HG03066 (cell line): ENCODE results near the gene ARRDC3.
"Not testable (repeated sequence)": the region's sequence is repeated elsewhere in the genome, so short reads cannot be mapped to it uniquely, and the experiment has no call there.

Experiments used
- ATAC-seq: cut with Tn5 transposase; IDR thresholded peaks from one replicate; pipeline ENCODE4 v1.9.1; 2021; ENCODE audit warnings: low read depth; ENCODE audit not compliant: unreplicated experiment

The ARRDC3 gene

GRCh38 chr5:91383027-91383955 is at the start of gene ARRDC3:
Gene ARRDC3 (minus strand): TSS chr5:91383317. CDS start chr5:91383092, 225 bp downstream.
- peak; percentile 44 for ATAC-seq

GRCh38 chr5:91430949-91431348 is 47.8 kb upstream of the ARRDC3 start:
- ATAC-seq = no peak

DNA sequence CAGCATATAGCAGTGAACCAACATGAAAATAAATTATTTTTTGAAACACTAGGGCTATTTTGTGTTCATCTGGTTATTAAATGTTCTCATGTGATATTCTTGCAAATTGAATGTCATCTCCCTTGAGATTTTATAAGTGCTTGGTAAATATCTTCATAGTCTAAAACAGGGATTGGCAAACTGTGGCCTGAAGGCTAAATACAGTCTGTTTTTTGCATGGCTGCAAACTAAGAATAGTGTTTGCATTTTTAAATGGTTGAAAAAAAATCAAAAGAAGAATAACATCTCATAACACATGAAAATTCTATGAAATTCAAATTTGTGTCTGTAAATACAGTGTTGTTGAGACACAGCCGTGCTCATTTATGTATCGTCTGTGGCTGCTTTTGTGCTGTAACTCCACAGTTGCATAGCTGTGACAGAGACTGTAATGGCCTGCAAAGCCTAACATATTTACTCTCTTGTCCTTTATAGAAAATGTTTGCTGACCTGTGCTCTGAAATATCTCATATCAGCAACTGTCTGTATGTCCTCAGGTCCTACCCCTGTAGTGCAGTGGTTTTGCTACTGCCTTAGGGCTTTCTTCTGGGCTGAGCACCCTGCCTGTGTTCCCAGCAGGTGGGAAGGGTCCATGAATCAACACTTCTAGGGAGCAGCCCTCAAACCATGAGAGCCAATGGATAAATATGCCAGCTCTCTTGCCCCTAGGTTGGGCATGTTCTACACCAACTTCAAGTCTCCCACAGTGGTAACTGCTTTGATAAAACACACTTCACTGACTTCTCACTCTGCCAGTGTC is 41.7 kb upstream of the ARRDC3 start:
- no peak for ATAC-seq

DNA sequence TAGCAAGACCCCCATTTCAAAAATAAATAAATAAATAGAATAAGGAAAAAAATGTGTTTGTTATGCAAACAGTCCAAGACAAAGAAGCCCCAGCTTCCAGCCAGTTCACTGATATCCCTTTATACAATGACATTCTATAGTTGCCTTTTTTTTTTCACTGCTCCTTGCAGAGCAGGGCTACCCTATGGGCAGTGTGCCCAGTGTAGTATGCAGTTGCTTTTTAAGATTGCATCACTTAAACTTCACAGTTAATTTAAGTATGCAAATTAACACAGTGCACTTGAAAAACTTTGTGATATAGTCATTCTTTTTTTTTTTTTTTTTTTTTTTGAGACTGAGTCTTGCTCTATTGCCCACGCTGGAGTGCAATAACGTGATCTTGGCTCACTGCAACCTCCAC is 40.8 kb upstream of the ARRDC3 start:
- no peak for ATAC-seq

DNA sequence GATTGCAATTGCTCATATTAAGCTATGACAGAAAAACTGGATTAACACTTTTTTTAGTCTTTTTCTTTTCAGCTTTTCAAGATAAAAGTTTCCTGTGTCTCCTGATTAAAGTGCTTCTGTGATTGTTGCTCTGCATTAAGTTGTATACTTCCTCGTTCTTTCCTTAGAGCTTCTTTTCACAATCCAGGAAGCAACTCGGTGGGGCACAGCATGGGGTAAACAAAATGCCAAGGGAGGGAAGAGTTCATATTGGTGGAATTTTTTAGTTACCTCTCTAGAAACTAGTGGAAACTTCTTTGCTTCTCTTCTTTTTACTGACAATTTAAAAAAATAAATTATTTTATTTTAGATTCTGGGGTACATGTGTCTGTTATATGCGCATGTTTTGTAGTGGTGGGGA is 37.8 kb upstream of the ARRDC3 start:
- ATAC-seq = no peak

DNA sequence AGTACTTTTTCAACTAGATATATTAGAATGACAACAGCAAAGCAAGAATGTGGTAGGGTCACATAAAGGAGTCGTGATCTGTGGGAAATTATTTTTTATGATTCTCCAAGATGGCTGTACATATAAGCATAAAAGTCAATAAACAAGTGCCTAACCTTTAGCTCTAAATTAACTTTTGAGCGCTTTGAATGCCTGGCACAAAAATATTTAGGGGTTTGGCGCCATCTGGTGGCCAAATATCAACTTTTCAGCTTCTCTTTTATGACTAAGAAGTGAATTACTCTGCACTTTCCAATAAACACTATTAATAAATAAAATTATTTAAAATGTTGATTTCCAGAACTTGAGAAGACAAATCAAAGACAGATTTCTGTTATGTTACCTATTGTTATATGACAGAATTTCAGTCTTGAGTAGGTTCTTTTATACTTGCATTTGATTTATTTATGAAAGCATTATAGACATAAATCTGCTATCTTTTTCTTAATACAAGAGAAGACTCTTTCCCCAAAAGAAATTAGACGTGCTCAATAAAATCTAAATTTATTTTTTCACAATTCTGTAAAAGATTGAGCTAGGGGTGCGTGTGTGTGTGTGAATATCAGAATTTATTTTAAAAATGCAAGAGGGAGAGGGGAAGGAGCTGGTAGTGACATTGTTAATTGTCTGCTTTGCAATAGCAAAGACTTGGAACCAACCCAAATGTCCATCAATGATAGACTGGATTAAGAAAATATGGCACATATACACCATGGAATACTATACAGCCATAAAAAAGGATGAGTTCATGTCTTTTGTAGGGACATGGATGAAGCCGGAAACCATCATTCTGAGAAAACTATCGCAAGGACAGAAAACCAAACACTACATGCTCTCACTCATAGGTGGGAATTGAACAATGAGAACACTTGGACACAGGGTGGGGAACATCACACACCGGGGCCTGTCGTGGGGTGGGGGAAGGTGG is 36.7 kb upstream of the ARRDC3 start:
- ATAC-seq = peak; percentile 59

DNA sequence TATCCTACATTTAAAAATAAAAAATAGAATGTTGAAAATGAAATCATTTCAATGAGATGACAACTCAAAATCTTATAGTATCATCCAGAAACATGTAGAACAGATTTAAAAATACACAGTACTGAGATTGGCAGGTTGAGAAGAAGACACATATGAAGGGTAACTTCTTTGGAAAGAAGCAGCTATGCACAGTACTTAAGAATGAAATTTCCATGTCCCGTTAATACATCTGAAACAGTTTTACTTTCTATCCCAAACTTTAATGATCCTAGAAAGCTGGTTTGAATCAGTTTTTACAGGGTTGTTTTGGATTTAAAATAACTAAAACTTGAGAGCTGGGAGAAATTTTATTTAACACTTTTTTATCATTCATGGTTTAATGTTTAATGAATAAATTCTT is 36.0 kb upstream of the ARRDC3 start:
- ATAC-seq = no peak

- no peak for ATAC-seq
These were observed 35.0 kb upstream of the ARRDC3 start for GRCh38 chr5:91418158-91418557.

GRCh38 chr5:91417219-91417618 is 34.1 kb upstream of the ARRDC3 start:
- no peak for ATAC-seq

- no peak for ATAC-seq
These were observed 33.4 kb upstream of the ARRDC3 start for GRCh38 chr5:91416491-91416890.

GRCh38 chr5:91409304-91409703 is 26.2 kb upstream of the ARRDC3 start:
- ATAC-seq = no peak

- ATAC-seq = no peak
These were observed 25.6 kb upstream of the ARRDC3 start for GRCh38 chr5:91408710-91409109.

DNA sequence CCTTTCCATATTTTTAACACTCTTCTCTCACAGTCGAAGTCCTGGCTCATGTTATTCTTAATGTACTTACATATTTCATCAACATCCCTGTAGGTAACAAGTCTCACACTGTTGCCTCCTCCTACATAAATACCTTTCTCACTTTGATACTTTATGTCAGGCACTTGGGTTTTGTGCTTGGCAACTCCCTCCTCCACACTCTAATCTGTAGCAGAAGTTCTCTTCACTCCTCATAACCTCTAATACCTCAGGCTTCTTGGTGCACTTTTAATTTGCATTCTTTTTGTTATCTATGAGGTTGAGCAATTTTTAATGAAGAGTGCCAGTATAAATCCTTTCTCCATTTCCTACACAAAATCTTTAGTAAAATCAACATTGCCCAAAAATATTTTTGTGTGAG is 24.1 kb upstream of the ARRDC3 start:
- no peak for ATAC-seq

DNA sequence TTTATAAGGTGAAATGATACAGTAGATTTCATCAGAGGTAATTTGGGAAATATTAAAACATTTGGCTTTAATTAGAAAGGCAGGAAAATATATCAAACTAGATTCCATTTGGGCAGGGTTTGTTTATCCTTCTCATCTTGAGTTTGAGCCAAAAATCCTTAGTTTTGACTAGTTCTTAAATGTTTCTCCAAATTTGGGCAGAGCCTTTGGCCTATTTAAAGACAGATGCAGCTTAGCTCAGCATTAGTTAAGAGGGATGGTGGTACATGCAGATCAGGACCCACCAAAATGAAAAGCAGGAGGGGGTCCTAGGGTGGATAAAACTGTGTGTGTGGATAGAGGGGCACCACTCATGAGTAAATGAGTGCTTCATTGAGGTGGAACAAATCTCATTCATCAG is 20.3 kb upstream of the ARRDC3 start:
- no peak for ATAC-seq

DNA sequence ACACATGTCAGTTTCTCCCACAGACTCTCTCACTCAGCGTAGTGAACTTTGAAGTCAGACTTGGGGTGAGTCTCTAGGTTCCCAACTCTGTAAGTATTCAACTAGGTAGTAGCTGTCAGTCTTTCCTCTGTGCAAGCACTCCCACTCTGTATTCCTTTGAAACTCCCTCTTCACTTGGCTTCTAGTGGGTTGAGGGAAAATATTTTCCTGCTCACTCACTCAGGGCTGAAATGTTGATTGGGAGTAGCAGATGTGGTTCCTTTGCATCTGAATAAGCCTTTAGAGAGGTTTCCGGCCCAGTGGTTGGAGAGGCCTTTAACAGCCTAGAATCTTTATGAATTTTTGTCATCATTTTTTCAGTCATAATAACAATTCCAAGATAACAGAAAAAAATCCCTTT is 18.1 kb upstream of the ARRDC3 start:
- no peak for ATAC-seq

DNA sequence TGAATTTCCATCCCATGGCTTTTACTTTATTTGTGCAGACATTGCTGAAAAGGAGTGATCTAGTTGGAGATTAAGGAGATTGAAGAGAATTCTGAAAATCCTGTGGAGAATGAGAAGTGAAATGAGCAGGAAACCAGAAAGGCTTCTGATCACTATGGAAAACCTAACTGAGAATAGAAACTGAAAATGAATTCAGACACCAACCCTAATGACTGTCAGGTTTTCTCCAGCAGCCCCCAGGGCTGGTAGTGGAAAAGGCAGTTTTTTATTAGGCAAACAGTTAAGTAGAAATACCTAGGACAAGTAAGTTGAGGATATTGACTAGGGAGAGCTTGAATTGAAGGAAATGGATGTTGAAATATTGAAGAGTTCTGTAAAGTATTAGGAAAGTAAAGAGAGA is 14.7 kb upstream of the ARRDC3 start:
- ATAC-seq = no peak

- ATAC-seq = no peak
These were observed 7.2 kb upstream of the ARRDC3 start for GRCh38 chr5:91390268-91390667.

- ATAC-seq = not testable (repeated sequence)
These were observed 6.4 kb upstream of the ARRDC3 start for GRCh38 chr5:91389555-91389954.

DNA sequence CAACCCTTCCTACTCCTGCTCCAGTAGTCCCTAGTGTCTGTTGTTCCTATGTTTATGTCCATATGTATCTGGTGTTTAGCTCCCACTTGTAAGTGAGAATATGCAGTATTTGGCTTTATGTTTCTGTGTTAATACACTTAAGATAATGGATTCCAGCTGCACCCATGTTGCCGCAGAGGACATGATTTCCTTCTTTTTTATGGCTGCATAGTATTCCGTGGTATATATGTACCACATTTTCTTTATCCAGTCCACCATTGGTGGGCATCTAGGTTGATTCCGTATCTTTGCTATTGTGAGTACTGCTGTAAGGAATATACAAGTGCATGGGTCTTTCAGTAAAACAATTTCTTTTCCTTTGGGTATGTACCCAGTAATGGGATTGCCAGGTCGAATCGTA is 5.2 kb upstream of the ARRDC3 start:
- ATAC-seq = no peak

GRCh38 chr5:91386120-91386519 is 3.0 kb upstream of the ARRDC3 start:
- ATAC-seq = no peak
